Peyer's patch (tissue), 4 donors: ENCODE measurements around the gene SLC26A3. TPM values are rescaled to one million over a fixed set of nuclear protein-coding genes. Genes with fewer than 3 reads are reported as not detected.
A peak's percentile ranks its signal among the peaks of the same experiment; 100 is the strongest.

Experiments used
- DNase-seq, 3 donors: peaks; one replicate each; pipeline ENCODE4 v3.0.0-alpha.2; 2017 to 2019
- H3K27ac ChIP-seq, 4 donors: fragments of 200-600 bp; sonication (generic); one replicate each; pipeline ENCODE4 v1.5.1; 2016 to 2019
- H3K27me3 ChIP-seq, 2 donors: fragments of 200-600 bp; sonication (generic); one replicate each; pipeline ENCODE4 v1.5.1; 2019
- H3K36me3 ChIP-seq, 3 donors: fragments of 200-600 bp; sonication (generic); one replicate each; pipeline ENCODE4 v1.5.1; 2016 to 2019
- H3K4me1 ChIP-seq, 4 donors: fragments of 200-600 bp; sonication (generic); one replicate each; pipeline ENCODE4 v1.5.1; 2016 to 2019
- H3K4me3 ChIP-seq, 4 donors: fragments of 200-600 bp; sonication (generic); 1 replicate in 3 of 4; 2 replicates in 1 of 4; pipeline ENCODE4 v1.5.1; 2016 to 2019; ENCODE audit warnings: mild to moderate bottlenecking in 1 of 4
- H3K9me3 ChIP-seq, 4 donors: fragments of 200-600 bp; sonication (generic); one replicate each; pipeline ENCODE4 v1.5.1; 2016 to 2019; ENCODE audit warnings: mild to moderate bottlenecking in 1 of 4
- POLR2A ChIP-seq, 2 donors: fragments of 450-650 bp; IDR thresholded peaks; one replicate each; pipeline ENCODE4 v1.5.1; 2017; ENCODE audit warnings: antibody characterized with exemption in 2 of 2, mild to moderate bottlenecking in 2 of 2, moderate library complexity in 2 of 2
- total RNA-seq, 4 donors: library from RNA; depleted of rRNA; stranded (reverse); fragments of >200 nt; gene quantifications; one replicate each; pipeline ENCODE4 v1.1.0, GENCODE V29; 2016
- TF ChIP-seq, protein P1 (sequence below), 6 experiments: fragments of 450-650 bp in 4 of 6; fragments of 200-600 bp in 2 of 6; sonication (generic) in 1 of 6; IDR thresholded peaks; one replicate each; pipeline ENCODE4 v1.5.1; 2017 to 2019; ENCODE audit warnings: antibody characterized with exemption in 6 of 6, mild to moderate bottlenecking in 3 of 6, moderate library complexity in 1 of 6

The SLC26A3 gene
- total RNA-seq, 4 donors from 2014 or later, result 6.6 to 587 (median 341) TPM

DNA sequence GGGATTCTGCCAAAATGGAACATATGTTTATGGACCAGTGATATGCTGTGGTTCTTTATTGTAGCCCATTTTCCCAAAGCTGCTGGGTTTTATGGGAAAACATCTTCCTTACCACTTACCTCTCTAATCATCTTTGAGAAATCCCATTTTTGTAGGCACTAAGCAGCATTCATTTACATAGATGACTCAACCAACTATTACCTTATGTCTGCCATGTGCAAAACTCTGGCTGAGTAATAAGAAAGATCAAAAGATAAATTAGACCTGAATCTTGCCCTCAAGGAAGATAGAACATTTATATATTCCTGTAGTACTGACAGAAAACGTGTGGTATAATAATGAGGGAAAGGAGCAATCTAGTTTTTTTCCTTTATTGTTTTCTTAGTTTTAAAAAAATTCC is 34.8 kb downstream of the SLC26A3 start:
- TF ChIP-seq, protein P1, sequence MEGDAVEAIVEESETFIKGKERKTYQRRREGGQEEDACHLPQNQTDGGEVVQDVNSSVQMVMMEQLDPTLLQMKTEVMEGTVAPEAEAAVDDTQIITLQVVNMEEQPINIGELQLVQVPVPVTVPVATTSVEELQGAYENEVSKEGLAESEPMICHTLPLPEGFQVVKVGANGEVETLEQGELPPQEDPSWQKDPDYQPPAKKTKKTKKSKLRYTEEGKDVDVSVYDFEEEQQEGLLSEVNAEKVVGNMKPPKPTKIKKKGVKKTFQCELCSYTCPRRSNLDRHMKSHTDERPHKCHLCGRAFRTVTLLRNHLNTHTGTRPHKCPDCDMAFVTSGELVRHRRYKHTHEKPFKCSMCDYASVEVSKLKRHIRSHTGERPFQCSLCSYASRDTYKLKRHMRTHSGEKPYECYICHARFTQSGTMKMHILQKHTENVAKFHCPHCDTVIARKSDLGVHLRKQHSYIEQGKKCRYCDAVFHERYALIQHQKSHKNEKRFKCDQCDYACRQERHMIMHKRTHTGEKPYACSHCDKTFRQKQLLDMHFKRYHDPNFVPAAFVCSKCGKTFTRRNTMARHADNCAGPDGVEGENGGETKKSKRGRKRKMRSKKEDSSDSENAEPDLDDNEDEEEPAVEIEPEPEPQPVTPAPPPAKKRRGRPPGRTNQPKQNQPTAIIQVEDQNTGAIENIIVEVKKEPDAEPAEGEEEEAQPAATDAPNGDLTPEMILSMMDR (IDR thresholded peaks at IDR 0.05), result no peak
- no peak for TF ChIP-seq POLR2A (IDR thresholded peaks at IDR 0.05)
- H3K27ac ChIP-seq, result no peak overlapping the region
- peaks cover 0 to 15% (median 0%) of the 10 kb centered on the region in 3 donors for H3K36me3 ChIP-seq
- H3K4me3 ChIP-seq, result no peak overlapping the region
- no peak for DNase-seq
- H3K27me3 ChIP-seq, result no peaks in the 10 kb centered on the region
- no peaks in the 10 kb centered on the region for H3K9me3 ChIP-seq
- no peaks in the 10 kb centered on the region for H3K4me1 ChIP-seq

- H3K27me3 ChIP-seq, result no peaks in the 10 kb centered on the region
- no peaks in the 10 kb centered on the region for H3K4me1 ChIP-seq
- H3K36me3 ChIP-seq, result peaks cover 0 to 15% (median 0%) of the 10 kb centered on the region in 3 donors
- DNase-seq, result no peak
- no peak for TF ChIP-seq POLR2A (IDR thresholded peaks at IDR 0.05)
- H3K9me3 ChIP-seq, result no peaks in the 10 kb centered on the region
- H3K27ac ChIP-seq, result no peak overlapping the region
- no peak overlapping the region for H3K4me3 ChIP-seq
These were observed 35.6 kb downstream of the SLC26A3 start for GRCh38 chr7:107767391-107767790.

DNA sequence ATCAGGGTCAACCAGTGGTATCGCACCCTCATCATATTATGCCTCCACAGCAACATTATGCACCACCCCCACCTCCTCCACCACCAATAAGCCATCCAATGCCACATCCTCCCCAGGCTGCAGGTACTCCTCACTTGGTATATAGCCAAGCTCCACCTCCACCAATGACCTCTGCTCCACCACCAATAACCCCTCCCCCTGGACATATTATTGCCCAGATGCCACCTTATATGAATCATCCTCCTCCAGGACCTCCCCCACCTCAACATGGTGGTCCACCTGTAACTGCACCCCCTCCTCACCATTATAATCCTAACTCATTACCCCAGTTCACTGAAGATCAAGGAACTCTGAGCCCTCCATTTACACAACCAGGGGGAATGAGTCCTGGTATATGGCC is 44.4 kb downstream of the SLC26A3 start:
- no peak overlapping the region for H3K27ac ChIP-seq
- no peaks in the 10 kb centered on the region for H3K4me1 ChIP-seq
- H3K4me3 ChIP-seq, result no peak overlapping the region
- TF ChIP-seq, protein P1 (IDR thresholded peaks at IDR 0.05), result no peak
- TF ChIP-seq POLR2A (IDR thresholded peaks at IDR 0.05), result no peak
- H3K9me3 ChIP-seq, result no peaks in the 10 kb centered on the region
- DNase-seq, result no peak
- H3K27me3 ChIP-seq, result no peaks in the 10 kb centered on the region
- peaks cover 0 to 68% (median 2%) of the 10 kb centered on the region in 3 donors for H3K36me3 ChIP-seq

GRCh38 chr7:107754642-107755041 is 48.4 kb downstream of the SLC26A3 start:
- no peaks in the 10 kb centered on the region for H3K9me3 ChIP-seq
- no peak overlapping the region for H3K27ac ChIP-seq
- peaks cover 0 to 94% (median 2%) of the 10 kb centered on the region in 3 donors for H3K36me3 ChIP-seq
- H3K4me1 ChIP-seq, result no peaks in the 10 kb centered on the region
- TF ChIP-seq, protein P1 (IDR thresholded peaks at IDR 0.05), result peak in 1 of 6 experiments; percentile 20
- TF ChIP-seq POLR2A (IDR thresholded peaks at IDR 0.05), result no peak
- DNase-seq, result no peak
- H3K27me3 ChIP-seq, result no peaks in the 10 kb centered on the region
- no peak overlapping the region for H3K4me3 ChIP-seq

GRCh38 chr7:107751113-107751512 is 51.9 kb downstream of the SLC26A3 start:
- peaks cover 0 to 72% (median 2%) of the 10 kb centered on the region in 3 donors for H3K36me3 ChIP-seq
- H3K4me3 ChIP-seq, result no peak overlapping the region
- H3K27me3 ChIP-seq, result no peaks in the 10 kb centered on the region
- no peaks in the 10 kb centered on the region for H3K9me3 ChIP-seq
- H3K27ac ChIP-seq, result no peak overlapping the region
- peaks cover 0 to 17% (median 3%) of the 10 kb centered on the region in 4 donors for H3K4me1 ChIP-seq
- DNase-seq, result no peak
- TF ChIP-seq, protein P1 (IDR thresholded peaks at IDR 0.05), result no peak
- no peak for TF ChIP-seq POLR2A (IDR thresholded peaks at IDR 0.05)

GRCh38 chr7:107746006-107746405 is 57.0 kb downstream of the SLC26A3 start:
- TF ChIP-seq POLR2A (IDR thresholded peaks at IDR 0.05), result no peak
- TF ChIP-seq, protein P1 (IDR thresholded peaks at IDR 0.05), result no peak
- peaks cover 0 to 24% (median 0%) of the 10 kb centered on the region in 3 donors for H3K36me3 ChIP-seq
- no peak overlapping the region for H3K4me3 ChIP-seq
- no peaks in the 10 kb centered on the region for H3K27me3 ChIP-seq
- H3K4me1 ChIP-seq, result peaks cover 0 to 39% (median 10%) of the 10 kb centered on the region in 4 donors
- no peak overlapping the region for H3K27ac ChIP-seq
- DNase-seq, result no peak
- H3K9me3 ChIP-seq, result no peaks in the 10 kb centered on the region
